WTC11 (cell line): ENCODE results near the gene PRXL2B. TPM values are rescaled to one million over a fixed set of nuclear protein-coding genes. Genes with fewer than 3 reads are reported as not detected.

Experiments used
- ATAC-seq: fragments of 200-7000 bp; cut with Tn5 transposase; 2 replicates; pipeline ENCODE4 v1.10.0; 2021; ENCODE audit warnings: mild to moderate bottlenecking, moderate library complexity
- CTCF ChIA-PET: fragments of 300-600 bp; sonication (Branson Sonifier 250); formaldehyde crosslinking; loops from one replicate; lab custom pipeline; 2021; ENCODE audit warnings: antibody characterized with exemption; lab: Charles Lee
- POLR2A ChIA-PET: fragments of 350-600 bp; sonication (Branson Sonifier 250); formaldehyde crosslinking; loops from one replicate; lab custom pipeline; 2021; ENCODE audit warnings: antibody characterized with exemption; lab: Charles Lee
- DNase-seq: peaks from one replicate; pipeline ENCODE4 v3.0.0; 2021; ENCODE audit warnings: low spot score
- H3K27ac Mint-ChIP-seq: 2 replicates; pipeline ENCODE4 v1.8.0; 2021; ENCODE audit warnings: mixed read lengths
- H3K27me3 Mint-ChIP-seq: 2 replicates; pipeline ENCODE4 v1.8.0; 2021; ENCODE audit warnings: low read depth, mild to moderate bottlenecking, moderate library complexity, mixed read lengths
- H3K36me3 Mint-ChIP-seq: 2 replicates; pipeline ENCODE4 v1.8.0; 2021; ENCODE audit warnings: mixed read lengths
- H3K4me1 Mint-ChIP-seq: 2 replicates; pipeline ENCODE4 v1.8.0; 2022; ENCODE audit warnings: mixed read lengths
- H3K4me3 Mint-ChIP-seq: 2 replicates; pipeline ENCODE4 v1.8.0; 2021; ENCODE audit warnings: mild to moderate bottlenecking, moderate library complexity, mixed read lengths
- H3K9me3 Mint-ChIP-seq: 2 replicates; pipeline ENCODE4 v1.8.0; 2021; ENCODE audit warnings: mixed read lengths
- IRF2 ChIP-seq: sonication (generic); formaldehyde crosslinking; IDR thresholded peaks from 2 replicates; pipeline ENCODE4 v1.8.0; 2022; ENCODE audit warnings: low read depth, missing genetic modification reagents, borderline replicate concordance
- NR3C1 ChIP-seq: sonication (generic); formaldehyde crosslinking; conservative IDR thresholded peaks from 2 replicates; pipeline ENCODE4 v1.8.1; 2023; ENCODE audit warnings: low read depth, mild to moderate bottlenecking, missing genetic modification reagents
- RELA ChIP-seq: sonication (generic); formaldehyde crosslinking; IDR thresholded peaks from 2 replicates; pipeline ENCODE4 v1.8.1; 2022; ENCODE audit warnings: missing genetic modification reagents, mild to moderate bottlenecking, borderline replicate concordance
- ZNF317 ChIP-seq: sonication (generic); formaldehyde crosslinking; IDR thresholded peaks from 2 replicates; pipeline ENCODE4 v1.8.1; 2023; ENCODE audit warnings: low read depth, mild to moderate bottlenecking, moderate library complexity, missing genetic modification reagents, borderline replicate concordance
- total RNA-seq: library from RNA; stranded (reverse); gene quantifications from 3 replicates; pipeline ENCODE4 v1.2.3, GENCODE V29; 2021
- TF ChIP-seq, protein P1 (sequence below): sonication (generic); formaldehyde crosslinking; IDR thresholded peaks from 2 replicates; pipeline ENCODE4 v1.8.0; 2023; ENCODE audit warnings: mild to moderate bottlenecking, missing genetic modification reagents
- TF ChIP-seq, protein P2 (sequence below): sonication (generic); formaldehyde crosslinking; IDR thresholded peaks from 2 replicates; pipeline ENCODE4 v1.8.1; 2022; ENCODE audit warnings: low read depth, missing genetic modification reagents, borderline replicate concordance
- TF ChIP-seq, protein P3 (sequence below): sonication (generic); formaldehyde crosslinking; conservative IDR thresholded peaks from 2 replicates; pipeline ENCODE4 v1.8.1; 2023; ENCODE audit warnings: mild to moderate bottlenecking, low read depth, missing genetic modification reagents, moderate library complexity
- TF ChIP-seq, protein P4 (sequence below): sonication (generic); formaldehyde crosslinking; IDR thresholded peaks from 2 replicates; pipeline ENCODE4 v1.8.0; 2022; ENCODE audit warnings: missing genetic modification reagents
- TF ChIP-seq, protein P5 (sequence below): fragments of 250-450 bp; sonication (Bioruptor Pico); IDR thresholded peaks from 2 replicates; pipeline ENCODE4 v2.1.2; 2022; ENCODE audit warnings: mild to moderate bottlenecking, moderate library complexity

PRXL2B gene
- total RNA-seq, 1 experiment from 2014 or later, result 50.3 TPM

DNA sequence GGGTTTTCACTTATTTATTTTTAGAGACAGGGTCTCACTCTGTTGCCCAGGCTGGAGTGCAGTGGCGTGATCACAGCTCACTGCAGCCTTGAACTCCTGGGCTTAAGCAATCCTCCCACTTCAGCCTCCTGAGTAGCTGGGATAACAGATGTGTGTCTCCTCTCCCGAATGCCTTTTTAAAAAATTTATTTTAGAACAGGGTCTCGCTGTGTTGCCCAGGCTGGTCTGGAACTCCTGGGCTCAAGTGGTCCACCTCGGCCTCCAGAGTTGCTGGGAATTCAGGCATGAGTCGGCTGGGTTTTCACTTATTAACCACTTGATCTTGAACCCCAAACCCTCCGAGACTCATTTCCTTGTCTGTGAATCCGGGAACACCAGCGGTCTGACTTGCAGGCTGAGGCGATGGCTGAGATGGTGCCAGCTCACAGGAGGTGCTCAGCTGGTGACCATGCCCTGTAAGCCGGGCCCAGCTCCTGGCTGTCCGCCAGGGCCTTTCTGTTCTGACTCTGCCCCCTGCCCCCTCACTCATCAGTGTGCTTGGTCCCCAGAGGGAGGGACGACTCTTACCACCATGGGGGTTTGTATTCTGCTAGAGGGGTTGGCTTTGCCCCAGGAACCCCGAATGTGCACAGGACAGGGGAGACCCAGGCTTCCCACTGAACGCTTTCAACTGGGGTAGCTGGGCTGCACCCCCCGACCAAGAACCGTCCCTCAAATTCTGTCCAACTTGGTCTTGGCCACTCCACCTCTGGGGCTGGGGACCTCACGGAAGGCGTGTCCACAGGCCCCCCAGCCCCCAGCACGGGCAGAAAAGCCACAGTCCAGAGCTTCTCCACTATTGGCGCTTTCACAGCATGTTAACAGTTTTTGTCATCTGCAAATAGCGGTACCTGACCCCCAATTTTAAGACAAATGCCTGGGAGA is 23.7 kb downstream of the PRXL2B start (continued):
- TF ChIP-seq, protein P1, sequence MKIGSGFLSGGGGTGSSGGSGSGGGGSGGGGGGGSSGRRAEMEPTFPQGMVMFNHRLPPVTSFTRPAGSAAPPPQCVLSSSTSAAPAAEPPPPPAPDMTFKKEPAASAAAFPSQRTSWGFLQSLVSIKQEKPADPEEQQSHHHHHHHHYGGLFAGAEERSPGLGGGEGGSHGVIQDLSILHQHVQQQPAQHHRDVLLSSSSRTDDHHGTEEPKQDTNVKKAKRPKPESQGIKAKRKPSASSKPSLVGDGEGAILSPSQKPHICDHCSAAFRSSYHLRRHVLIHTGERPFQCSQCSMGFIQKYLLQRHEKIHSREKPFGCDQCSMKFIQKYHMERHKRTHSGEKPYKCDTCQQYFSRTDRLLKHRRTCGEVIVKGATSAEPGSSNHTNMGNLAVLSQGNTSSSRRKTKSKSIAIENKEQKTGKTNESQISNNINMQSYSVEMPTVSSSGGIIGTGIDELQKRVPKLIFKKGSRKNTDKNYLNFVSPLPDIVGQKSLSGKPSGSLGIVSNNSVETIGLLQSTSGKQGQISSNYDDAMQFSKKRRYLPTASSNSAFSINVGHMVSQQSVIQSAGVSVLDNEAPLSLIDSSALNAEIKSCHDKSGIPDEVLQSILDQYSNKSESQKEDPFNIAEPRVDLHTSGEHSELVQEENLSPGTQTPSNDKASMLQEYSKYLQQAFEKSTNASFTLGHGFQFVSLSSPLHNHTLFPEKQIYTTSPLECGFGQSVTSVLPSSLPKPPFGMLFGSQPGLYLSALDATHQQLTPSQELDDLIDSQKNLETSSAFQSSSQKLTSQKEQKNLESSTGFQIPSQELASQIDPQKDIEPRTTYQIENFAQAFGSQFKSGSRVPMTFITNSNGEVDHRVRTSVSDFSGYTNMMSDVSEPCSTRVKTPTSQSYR, result no peak
- TF ChIP-seq, protein P2, sequence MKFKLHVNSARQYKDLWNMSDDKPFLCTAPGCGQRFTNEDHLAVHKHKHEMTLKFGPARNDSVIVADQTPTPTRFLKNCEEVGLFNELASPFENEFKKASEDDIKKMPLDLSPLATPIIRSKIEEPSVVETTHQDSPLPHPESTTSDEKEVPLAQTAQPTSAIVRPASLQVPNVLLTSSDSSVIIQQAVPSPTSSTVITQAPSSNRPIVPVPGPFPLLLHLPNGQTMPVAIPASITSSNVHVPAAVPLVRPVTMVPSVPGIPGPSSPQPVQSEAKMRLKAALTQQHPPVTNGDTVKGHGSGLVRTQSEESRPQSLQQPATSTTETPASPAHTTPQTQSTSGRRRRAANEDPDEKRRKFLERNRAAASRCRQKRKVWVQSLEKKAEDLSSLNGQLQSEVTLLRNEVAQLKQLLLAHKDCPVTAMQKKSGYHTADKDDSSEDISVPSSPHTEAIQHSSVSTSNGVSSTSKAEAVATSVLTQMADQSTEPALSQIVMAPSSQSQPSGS, result no peak
- TF ChIP-seq, protein P3, sequence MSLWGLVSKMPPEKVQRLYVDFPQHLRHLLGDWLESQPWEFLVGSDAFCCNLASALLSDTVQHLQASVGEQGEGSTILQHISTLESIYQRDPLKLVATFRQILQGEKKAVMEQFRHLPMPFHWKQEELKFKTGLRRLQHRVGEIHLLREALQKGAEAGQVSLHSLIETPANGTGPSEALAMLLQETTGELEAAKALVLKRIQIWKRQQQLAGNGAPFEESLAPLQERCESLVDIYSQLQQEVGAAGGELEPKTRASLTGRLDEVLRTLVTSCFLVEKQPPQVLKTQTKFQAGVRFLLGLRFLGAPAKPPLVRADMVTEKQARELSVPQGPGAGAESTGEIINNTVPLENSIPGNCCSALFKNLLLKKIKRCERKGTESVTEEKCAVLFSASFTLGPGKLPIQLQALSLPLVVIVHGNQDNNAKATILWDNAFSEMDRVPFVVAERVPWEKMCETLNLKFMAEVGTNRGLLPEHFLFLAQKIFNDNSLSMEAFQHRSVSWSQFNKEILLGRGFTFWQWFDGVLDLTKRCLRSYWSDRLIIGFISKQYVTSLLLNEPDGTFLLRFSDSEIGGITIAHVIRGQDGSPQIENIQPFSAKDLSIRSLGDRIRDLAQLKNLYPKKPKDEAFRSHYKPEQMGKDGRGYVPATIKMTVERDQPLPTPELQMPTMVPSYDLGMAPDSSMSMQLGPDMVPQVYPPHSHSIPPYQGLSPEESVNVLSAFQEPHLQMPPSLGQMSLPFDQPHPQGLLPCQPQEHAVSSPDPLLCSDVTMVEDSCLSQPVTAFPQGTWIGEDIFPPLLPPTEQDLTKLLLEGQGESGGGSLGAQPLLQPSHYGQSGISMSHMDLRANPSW (CRISPR knock-in tag), result no peak
- TF ChIP-seq, protein P4, sequence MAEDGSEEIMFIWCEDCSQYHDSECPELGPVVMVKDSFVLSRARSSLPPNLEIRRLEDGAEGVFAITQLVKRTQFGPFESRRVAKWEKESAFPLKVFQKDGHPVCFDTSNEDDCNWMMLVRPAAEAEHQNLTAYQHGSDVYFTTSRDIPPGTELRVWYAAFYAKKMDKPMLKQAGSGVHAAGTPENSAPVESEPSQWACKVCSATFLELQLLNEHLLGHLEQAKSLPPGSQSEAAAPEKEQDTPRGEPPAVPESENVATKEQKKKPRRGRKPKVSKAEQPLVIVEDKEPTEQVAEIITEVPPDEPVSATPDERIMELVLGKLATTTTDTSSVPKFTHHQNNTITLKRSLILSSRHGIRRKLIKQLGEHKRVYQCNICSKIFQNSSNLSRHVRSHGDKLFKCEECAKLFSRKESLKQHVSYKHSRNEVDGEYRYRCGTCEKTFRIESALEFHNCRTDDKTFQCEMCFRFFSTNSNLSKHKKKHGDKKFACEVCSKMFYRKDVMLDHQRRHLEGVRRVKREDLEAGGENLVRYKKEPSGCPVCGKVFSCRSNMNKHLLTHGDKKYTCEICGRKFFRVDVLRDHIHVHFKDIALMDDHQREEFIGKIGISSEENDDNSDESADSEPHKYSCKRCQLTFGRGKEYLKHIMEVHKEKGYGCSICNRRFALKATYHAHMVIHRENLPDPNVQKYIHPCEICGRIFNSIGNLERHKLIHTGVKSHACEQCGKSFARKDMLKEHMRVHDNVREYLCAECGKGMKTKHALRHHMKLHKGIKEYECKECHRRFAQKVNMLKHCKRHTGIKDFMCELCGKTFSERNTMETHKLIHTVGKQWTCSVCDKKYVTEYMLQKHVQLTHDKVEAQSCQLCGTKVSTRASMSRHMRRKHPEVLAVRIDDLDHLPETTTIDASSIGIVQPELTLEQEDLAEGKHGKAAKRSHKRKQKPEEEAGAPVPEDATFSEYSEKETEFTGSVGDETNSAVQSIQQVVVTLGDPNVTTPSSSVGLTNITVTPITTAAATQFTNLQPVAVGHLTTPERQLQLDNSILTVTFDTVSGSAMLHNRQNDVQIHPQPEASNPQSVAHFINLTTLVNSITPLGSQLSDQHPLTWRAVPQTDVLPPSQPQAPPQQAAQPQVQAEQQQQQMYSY (CRISPR knock-in tag), result no peak

DNA sequence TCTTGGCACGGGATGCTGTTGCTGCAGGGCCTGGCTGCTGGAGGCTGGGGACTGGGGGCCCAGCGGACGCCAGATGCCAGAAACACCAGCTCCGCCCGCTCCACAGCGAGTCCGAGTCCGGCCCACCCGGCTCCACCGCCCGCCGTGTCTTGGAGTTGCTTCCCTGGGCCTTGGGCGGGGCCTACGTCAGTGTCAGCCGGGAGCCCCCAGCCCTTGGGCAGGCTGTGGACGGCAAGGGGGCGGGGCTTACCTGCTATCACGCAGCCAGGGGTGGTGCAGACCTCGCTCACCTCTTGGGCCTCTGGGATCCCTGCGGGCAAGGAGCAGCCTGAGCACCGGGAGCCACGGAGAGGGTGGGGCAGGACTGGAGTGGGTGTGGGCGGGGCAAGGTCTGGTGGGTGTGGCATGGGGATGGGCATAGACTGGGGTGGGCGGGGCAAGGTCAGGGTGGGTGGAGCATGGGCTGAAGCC is 24.5 kb downstream of the PRXL2B start:
- no peak overlapping the region for H3K4me3 Mint-ChIP-seq
- peak; percentile 73 for DNase-seq
- H3K27me3 Mint-ChIP-seq, result peaks cover 4% of the 10 kb centered on the region
- no peaks in the 10 kb centered on the region for H3K4me1 Mint-ChIP-seq
- peaks cover 17% of the 10 kb centered on the region for H3K36me3 Mint-ChIP-seq
- peaks cover 39% of the 10 kb centered on the region for H3K9me3 Mint-ChIP-seq
- ChIA-PET CTCF (interaction anchor here (1.0 kb wide), 1 partner anchor 63 kb away, joined by 3 read pairs; no protein-coding TSS in a partner anchor), POLR2A (no interaction called here)
- TF ChIP-seq RELA (CRISPR knock-in tag) (no peak), IRF2 (CRISPR knock-in tag) (no peak), NR3C1 (CRISPR knock-in tag) (no peak), ZNF317 (CRISPR knock-in tag) (no peak)
- TF ChIP-seq, protein P5, sequence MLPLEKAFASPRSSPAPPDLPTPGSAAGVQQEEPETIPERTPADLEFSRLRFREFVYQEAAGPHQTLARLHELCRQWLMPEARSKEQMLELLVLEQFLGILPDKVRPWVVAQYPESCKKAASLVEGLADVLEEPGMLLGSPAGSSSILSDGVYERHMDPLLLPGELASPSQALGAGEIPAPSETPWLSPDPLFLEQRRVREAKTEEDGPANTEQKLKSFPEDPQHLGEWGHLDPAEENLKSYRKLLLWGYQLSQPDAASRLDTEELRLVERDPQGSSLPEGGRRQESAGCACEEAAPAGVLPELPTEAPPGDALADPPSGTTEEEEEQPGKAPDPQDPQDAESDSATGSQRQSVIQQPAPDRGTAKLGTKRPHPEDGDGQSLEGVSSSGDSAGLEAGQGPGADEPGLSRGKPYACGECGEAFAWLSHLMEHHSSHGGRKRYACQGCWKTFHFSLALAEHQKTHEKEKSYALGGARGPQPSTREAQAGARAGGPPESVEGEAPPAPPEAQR, result no peak
- TF ChIP-seq, protein P1, result no peak
- TF ChIP-seq, protein P4 (CRISPR knock-in tag), result peak; percentile 92
- H3K27ac Mint-ChIP-seq, result no peak overlapping the region
- peak; percentile 91 for ATAC-seq
